ENCODE measurements around the gene GABRB2.

- TF ChIP-seq CTCF (IDR thresholded peaks at IDR 0.05; ENCODE audit: insufficient read depth, low read length, poor library complexity, severe bottlenecking) (no peak), EZH2phosphoT487 (conservative IDR thresholded peaks at IDR 0.05; ENCODE audit: low read length) (no peak)
Measured at GRCh38 chr5:161420521-161420920, 126.0 kb downstream of the GABRB2 start.

Measured in SU-DHL-6 (cell line).